GM12878 (cell line): ENCODE measurements around the gene DUSP7. TPM values are rescaled to one million over a fixed set of nuclear protein-coding genes. Genes with fewer than 3 reads are reported as not detected.

Experiments
- ATAC-seq: fragments of 200-7000 bp; cut with Tn5 transposase; 3 replicates; pipeline ENCODE4 v1.9.1; 2020; ENCODE audit warnings: mild to moderate bottlenecking, moderate library complexity
- BruUV-seq: library from RNA; stranded (reverse); fragments of 400-500 nt; replicated peaks from 2 replicates; lab custom pipeline; 2021; lab: Mats Ljungman, UMichigan
- CTCF ChIA-PET: fragments of 300-600 bp; sonication (Branson Sonifier 250); formaldehyde crosslinking; extraction: SDS; loops from one replicate; lab custom pipeline; 2021; ENCODE audit warnings: inconsistent platforms; lab: Yijun Ruan, JAX
- POLR2A ChIA-PET: fragments of 350-600 bp; formaldehyde crosslinking; extraction: SDS; loops from one replicate; lab custom pipeline; 2021; ENCODE audit warnings: inconsistent platforms; lab: Charles Lee
- RAD21 ChIA-PET: fragments of 300-600 bp; sonication (Branson Sonifier 250); formaldehyde crosslinking; loops from one replicate; lab custom pipeline; 2023; ENCODE audit warnings: antibody characterized with exemption; ENCODE audit not compliant: unreplicated experiment; lab: Charles Lee
- SMC1A ChIA-PET: fragments of 300-600 bp; sonication (Branson Sonifier 250); formaldehyde crosslinking; loops from one replicate; lab custom pipeline; 2023; ENCODE audit not compliant: unreplicated experiment, uncharacterized antibody; lab: Charles Lee
- DNase-seq: peaks from one replicate; pipeline ENCODE4 v3.0.0-alpha.2; 2011; ENCODE audit warnings: low read depth, low spot score
- FAIRE-seq: peaks from 3 replicates; lab custom pipeline; 2011; peaks lifted over from hg19 to GRCh38; lab: Jason Lieb, UNC
- H2AFZ ChIP-seq: 2 replicates; pipeline ENCODE4 v1.6.0; 2011; ENCODE audit warnings: low read depth, low read length, control low read depth; ENCODE audit not compliant: control insufficient read depth
- H3K27ac ChIP-seq: 2 replicates; pipeline ENCODE4 v1.5.1; 2011; ENCODE audit warnings: control low read depth; ENCODE audit not compliant: control insufficient read depth, insufficient read depth
- H3K27me3 ChIP-seq, 2 experiments: replicated peaks in 1 of 2; 2 replicates each; pipeline versions ENCODE4 v1.6.0 to v1.6.1; 2011; ENCODE audit warnings: low read length in 1 of 2; ENCODE audit not compliant: control insufficient read depth in 2 of 2, insufficient read depth in 2 of 2
- H3K36me3 ChIP-seq, 2 experiments: 2 replicates each; pipeline ENCODE4 v1.5.1; 2011; ENCODE audit warnings: low read length in 1 of 2; ENCODE audit not compliant: control insufficient read depth in 2 of 2, insufficient read depth in 2 of 2
- H3K4me1 ChIP-seq: 2 replicates; pipeline ENCODE4 v1.6.1; 2011; ENCODE audit warnings: mild to moderate bottlenecking, low read length, moderate library complexity, mixed read lengths; ENCODE audit not compliant: control insufficient read depth, insufficient read depth
- H3K4me2 ChIP-seq: 2 replicates; pipeline ENCODE4 v1.6.0; 2011; ENCODE audit warnings: control low read depth; ENCODE audit not compliant: control insufficient read depth, insufficient read depth
- H3K4me3 ChIP-seq: fragments of 200-600 bp; sonication (generic); 2 replicates; pipeline ENCODE4 v1.5.1; 2016
- H3K79me2 ChIP-seq: 2 replicates; pipeline ENCODE4 v1.6.0; 2011; ENCODE audit warnings: low read length; ENCODE audit not compliant: control insufficient read depth, insufficient read depth
- H3K9ac ChIP-seq: 2 replicates; pipeline ENCODE4 v1.8.0; 2011; ENCODE audit warnings: low read length, control low read depth, mixed read lengths; ENCODE audit not compliant: control insufficient read depth, insufficient read depth
- H3K9me3 ChIP-seq: replicated peaks from 3 replicates; pipeline ENCODE4 v1.5.1; 2011; ENCODE audit warnings: mild to moderate bottlenecking, low read length; ENCODE audit not compliant: control insufficient read depth, insufficient read depth
- H4K20me1 ChIP-seq: 2 replicates; pipeline ENCODE4 v1.6.0; 2011; ENCODE audit not compliant: control insufficient read depth, insufficient read depth
- IKZF1 ChIP-seq: fragments of 450-650 bp; conservative IDR thresholded peaks from 2 replicates; pipeline ENCODE4 v1.6.1; 2017; ENCODE audit warnings: antibody characterized with exemption, mild to moderate bottlenecking
- IKZF2 ChIP-seq, 2 experiments: fragments of 450-650 bp; IDR thresholded peaks; 2 replicates each; pipeline ENCODE4 v1.6.1; 2017; ENCODE audit warnings: mild to moderate bottlenecking in 2 of 2, moderate library complexity in 2 of 2
- NBN ChIP-seq: fragments of 450-650 bp; IDR thresholded peaks from 2 replicates; pipeline ENCODE4 v1.6.1; 2016
- SMARCA5 ChIP-seq: fragments of 450-650 bp; IDR thresholded peaks from 2 replicates; pipeline ENCODE4 v1.6.1; 2017; ENCODE audit warnings: mild to moderate bottlenecking
- YY1 ChIP-seq: IDR thresholded peaks from 2 replicates; pipeline ENCODE4 v1.6.1; 2011; ENCODE audit warnings: low read depth, mild to moderate bottlenecking, low read length
- ZNF274 ChIP-seq: IDR thresholded peaks from one replicate; pipeline ENCODE4 v1.8.0; 2011; ENCODE audit not compliant: insufficient read length, insufficient read depth
- WGBS: methylation state at CpG from one replicate; pipeline ENCODE4 v1.1.6; 2016; ENCODE audit warnings: low lambda C conversion rate; ENCODE audit not compliant: insufficient replicate concordance, insufficient coverage; ENCODE audit errors: missing lambda C conversion rate; 5-methylcytosine and 5-hydroxymethylcytosine counted together
- in situ Hi-C: fragments of 300-500 bp; cut with MboI; formaldehyde crosslinking; loops from 9 replicates; pipeline ENCODE4 v1.14.3; 2018; ENCODE audit warnings: mixed read lengths
- intact Hi-C: fragments of 100-400 bp; cut with micrococcal nuclease; formaldehyde crosslinking; loops from one replicate; pipeline ENCODE4 v1.14.2; 2022; ENCODE audit not compliant: unreplicated experiment
- polyA plus RNA-seq, 11 experiments: library from polyadenylated mRNA; depleted of rRNA in 4 of 11; unstranded in 6 of 11; stranded (reverse) in 5 of 11; fragments of >200 nt; fragmentation: Nextera tagmentation in 4 of 11; fragmentation: Illumina TruSeq in 1 of 11; extraction: Ambion mirVana in 4 of 11; extraction: Trizol in 1 of 11; gene quantifications; 1 replicate in 1 of 11; 2 replicates in 10 of 11; pipeline versions ENCODE4 v1.2.1 to v1.2.3, GENCODE V29; 2011 to 2016; ENCODE audit warnings: inconsistent platforms in 2 of 11, missing spikeins in 2 of 11, low read depth in 1 of 11
- total RNA-seq, 4 experiments: library from RNA; depleted of rRNA in 3 of 4; stranded (reverse); fragments of >200 nt in 3 of 4; fragmentation: Illumina TruSeq in 1 of 4; extraction: Trizol in 1 of 4; gene quantifications; 2 replicates each; pipeline versions ENCODE4 v1.2.1 to v1.2.3, GENCODE V29; 2013 to 2021
- TF ChIP-seq, protein P1 (sequence below), 3 experiments: IDR thresholded peaks in 2 of 3; conservative IDR thresholded peaks in 1 of 3; 2 replicates each; pipeline ENCODE4 v1.5.1; 2011; ENCODE audit warnings: low read depth in 3 of 3, low read length in 3 of 3, mild to moderate bottlenecking in 3 of 3, control low read depth in 2 of 3, moderate library complexity in 2 of 3, inconsistent platforms in 1 of 3, mixed read lengths in 1 of 3; ENCODE audit not compliant: control insufficient read depth in 2 of 3, insufficient read depth in 1 of 3; ENCODE audit errors: extremely low read depth in 1 of 3
- TF ChIP-seq, protein P2 (sequence below): IDR thresholded peaks from 2 replicates; pipeline ENCODE4 v1.6.1; 2012; ENCODE audit warnings: low read depth, low read length, improper control_type of control experiment

DUSP7 gene
- total and polyA plus RNA-seq, 10 of the 15 experiments (the other 5 are each of a cell fraction or from before 2014, with no cell fraction given), result 0.73 to 17.0 (median 7.9) TPM

DNA sequence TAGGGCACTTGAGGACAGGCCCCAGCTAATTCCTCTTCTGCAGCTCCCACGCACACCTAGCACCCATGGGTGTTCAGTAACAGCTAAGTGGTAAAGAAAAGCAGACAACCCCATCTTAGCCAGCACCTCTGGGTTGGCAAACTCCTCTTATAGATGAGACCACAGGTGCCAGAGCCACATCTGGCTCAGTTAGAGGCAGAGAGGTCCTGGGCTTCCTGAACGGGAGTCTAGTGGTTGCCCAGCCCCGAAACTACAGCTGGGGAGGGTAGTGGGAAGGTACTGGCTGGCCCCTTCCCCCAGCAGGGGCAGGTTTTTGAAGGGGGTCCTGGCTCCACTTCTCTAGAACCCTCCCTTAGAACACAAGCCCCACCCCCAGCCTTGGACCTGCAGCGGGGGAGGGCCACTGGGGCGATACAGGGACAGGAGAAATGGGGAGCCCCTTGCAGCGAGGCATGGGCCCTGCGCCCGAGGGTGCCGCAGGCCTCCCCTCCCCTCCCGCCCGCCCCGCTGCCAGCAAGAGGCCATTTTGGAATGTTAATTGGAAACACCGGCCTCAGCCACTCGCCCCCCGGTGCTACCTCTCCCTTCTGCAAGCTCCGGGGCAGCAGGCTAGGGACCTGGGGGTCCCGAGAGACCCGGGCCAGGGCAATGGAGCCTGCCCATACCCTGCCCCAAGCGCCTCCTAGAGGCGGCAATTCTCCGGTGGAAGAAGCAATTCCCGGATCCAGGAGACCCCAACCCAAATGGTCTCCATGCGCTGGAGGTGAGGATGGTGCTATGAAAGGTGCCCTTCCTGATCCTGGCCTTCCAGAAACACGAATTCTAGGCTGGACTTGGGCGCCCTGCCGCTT is 1.5 kb downstream of the DUSP7 start:
- peak overlapping the region; percentile 100 for H3K4me3 ChIP-seq
- peaks cover 25% of the 10 kb centered on the region for H3K4me1 ChIP-seq
- in situ Hi-C loops, result no loop called here
- no peaks in the 10 kb centered on the region for H3K27me3 ChIP-seq
- WGBS, result 11% methylated on average over 21 of the region's 26 CpGs
- peaks cover 41% of the 10 kb centered on the region for H3K79me2 ChIP-seq
- H3K27ac ChIP-seq, result peak overlapping the region; percentile 66
- peak overlapping the region; percentile 93 for H3K9ac ChIP-seq
- no peaks in the 10 kb centered on the region for H3K9me3 ChIP-seq
- TF ChIP-seq, protein P1, sequence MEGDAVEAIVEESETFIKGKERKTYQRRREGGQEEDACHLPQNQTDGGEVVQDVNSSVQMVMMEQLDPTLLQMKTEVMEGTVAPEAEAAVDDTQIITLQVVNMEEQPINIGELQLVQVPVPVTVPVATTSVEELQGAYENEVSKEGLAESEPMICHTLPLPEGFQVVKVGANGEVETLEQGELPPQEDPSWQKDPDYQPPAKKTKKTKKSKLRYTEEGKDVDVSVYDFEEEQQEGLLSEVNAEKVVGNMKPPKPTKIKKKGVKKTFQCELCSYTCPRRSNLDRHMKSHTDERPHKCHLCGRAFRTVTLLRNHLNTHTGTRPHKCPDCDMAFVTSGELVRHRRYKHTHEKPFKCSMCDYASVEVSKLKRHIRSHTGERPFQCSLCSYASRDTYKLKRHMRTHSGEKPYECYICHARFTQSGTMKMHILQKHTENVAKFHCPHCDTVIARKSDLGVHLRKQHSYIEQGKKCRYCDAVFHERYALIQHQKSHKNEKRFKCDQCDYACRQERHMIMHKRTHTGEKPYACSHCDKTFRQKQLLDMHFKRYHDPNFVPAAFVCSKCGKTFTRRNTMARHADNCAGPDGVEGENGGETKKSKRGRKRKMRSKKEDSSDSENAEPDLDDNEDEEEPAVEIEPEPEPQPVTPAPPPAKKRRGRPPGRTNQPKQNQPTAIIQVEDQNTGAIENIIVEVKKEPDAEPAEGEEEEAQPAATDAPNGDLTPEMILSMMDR (IDR thresholded peaks at IDR 0.05 in 2 of 3, conservative IDR thresholded peaks at IDR 0.05 in 1 of 3; ENCODE audit: control insufficient read depth in 2 of 3, extremely low read depth in 1 of 3, insufficient read depth in 1 of 3, low read depth in 3 of 3, low read length in 3 of 3), result peak; percentile 36 to 42 (median 37); a peak in 4 of 6 replicates
- TF ChIP-seq ZNF274 (no peak), IKZF2 (IDR thresholded peaks at IDR 0.05) (peak in 1 of 2 experiments; percentile 18; a peak in 1 of 4 replicates), SMARCA5 (peak; percentile 41; the same call in 1 of the 2 replicates), YY1 (0 out of 2 replicates have a peak, but pooled peaks have one; percentile 68), NBN (no peak), IKZF1 (peak; percentile 51)
- TF ChIP-seq, protein P2, sequence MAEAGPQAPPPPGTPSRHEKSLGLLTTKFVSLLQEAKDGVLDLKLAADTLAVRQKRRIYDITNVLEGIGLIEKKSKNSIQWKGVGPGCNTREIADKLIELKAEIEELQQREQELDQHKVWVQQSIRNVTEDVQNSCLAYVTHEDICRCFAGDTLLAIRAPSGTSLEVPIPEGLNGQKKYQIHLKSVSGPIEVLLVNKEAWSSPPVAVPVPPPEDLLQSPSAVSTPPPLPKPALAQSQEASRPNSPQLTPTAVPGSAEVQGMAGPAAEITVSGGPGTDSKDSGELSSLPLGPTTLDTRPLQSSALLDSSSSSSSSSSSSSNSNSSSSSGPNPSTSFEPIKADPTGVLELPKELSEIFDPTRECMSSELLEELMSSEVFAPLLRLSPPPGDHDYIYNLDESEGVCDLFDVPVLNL, result no peak
- TF ChIP-seq, all 136 proteins: peak for 5
- no peak for DNase-seq
- ChIA-PET RAD21 (interaction anchor here (1.1 to 5.7 kb wide), 18 partner anchors 7 to 166 kb away, joined by 3 to 165 read pairs (median 18); partner anchors contain the start of genes PARP3, RPL29 and RRP9), SMC1A (interaction anchor here (1.2 to 9.7 kb wide), 9 partner anchors 14 to 166 kb away, joined by 3 to 179 read pairs (median 17); partner anchors contain the start of gene POC1A), CTCF (interaction anchor here (0.9 to 9.7 kb wide), 30 partner anchors 10 to 284 kb away, joined by 3 to 334 read pairs (median 6); partner anchors contain the start of genes ABHD14B, PARP3, POC1A and RPL29), POLR2A (interaction anchor here (1.4 to 3.4 kb wide), 4 partner anchors 32 to 67 kb away, joined by 3 to 21 read pairs (median 4); no protein-coding TSS in a partner anchor)
- ATAC-seq, result no peak
- Histone ChIP-seq H4K20me1 (no peaks in the 10 kb centered on the region), H3K36me3 (peaks cover 4 to 14% of the 10 kb centered on the region in 2 experiments), H2AFZ (peak overlapping the region; percentile 51), H3K4me2 (peak overlapping the region; percentile 86)
- intact Hi-C loops, result loop anchor here (5.0 kb wide), 1 partner anchor 52 kb away; no protein-coding TSS in a partner anchor
- no peak for FAIRE-seq
- no TSS peak for BruUV-seq
